ENCODE results near the gene MED29. TPM values are rescaled to one million over a fixed set of nuclear protein-coding genes. Genes with fewer than 3 reads are reported as not detected.

The MED29 gene, protein sequence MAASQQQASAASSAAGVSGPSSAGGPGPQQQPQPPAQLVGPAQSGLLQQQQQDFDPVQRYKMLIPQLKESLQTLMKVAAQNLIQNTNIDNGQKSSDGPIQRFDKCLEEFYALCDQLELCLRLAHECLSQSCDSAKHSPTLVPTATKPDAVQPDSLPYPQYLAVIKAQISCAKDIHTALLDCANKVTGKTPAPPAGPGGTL
- total RNA-seq (10 to 100 TPM; 53.8 to 59.0 TPM), polyA plus RNA-seq (10 to 100 TPM; 48.1 to 71.4 (median 59.6) TPM), total RNA-seq (41.1 to 93.0 (median 48.1) reads per million in 6 experiments)

DNA sequence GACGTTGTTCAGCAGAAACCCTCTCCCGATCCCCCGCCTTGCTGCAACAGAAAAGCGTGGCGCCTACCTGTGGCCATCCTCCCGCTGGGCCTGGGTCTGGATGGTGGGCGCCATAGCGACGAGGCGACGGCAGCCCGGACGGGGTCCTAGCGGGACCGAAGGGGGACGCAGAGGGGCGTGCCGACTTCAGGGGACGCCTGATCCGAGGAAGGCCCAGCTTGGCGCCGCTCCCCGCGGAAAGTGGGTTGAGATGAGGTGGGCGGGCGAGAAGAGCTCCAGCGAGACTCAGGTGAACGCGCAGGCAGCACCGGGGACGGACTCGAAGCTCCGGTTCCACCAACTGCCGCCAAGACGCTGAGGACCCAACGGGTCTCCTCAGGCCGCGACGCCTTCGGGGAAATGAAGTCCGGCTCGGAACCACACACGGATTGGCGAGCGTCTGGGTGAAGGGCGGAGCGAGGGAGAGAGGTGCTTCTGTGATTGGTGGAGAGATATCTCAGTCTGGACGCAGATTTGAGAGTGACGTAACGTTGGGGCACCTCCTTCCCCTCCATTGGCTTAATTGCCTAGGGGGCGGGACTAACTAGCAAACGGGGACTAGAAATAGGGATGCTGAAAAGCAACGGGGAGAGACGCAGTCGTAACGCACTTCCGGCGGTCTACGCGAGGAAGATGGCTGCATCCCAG lies at the start of gene MED29, which contains the start of gene PAF1:
MED29 (plus strand) TSS at position 628 of the 687 bp plus-strand sequence; CDS start at position 673, 45 bp downstream.
PAF1 (minus strand) TSS at position 356 of the 687 bp plus-strand sequence; CDS start at position 114, 242 bp downstream.
- POLR2A ChIA-PET: interaction anchor here (0.6 to 4.6 kb wide), 17 partner anchors 14 to 1956 kb away, joined by 3 to 118 read pairs (median 7); partner anchors contain the start of genes EID2B, GMFG, PLEKHG2 and RPS16
- H3K9me3 Mint-ChIP-seq: no peaks in the 10 kb centered on the region
- peaks cover 0 to 68% (median 19%) of the 10 kb centered on the region in 3 donors for H3K36me3 Mint-ChIP-seq
- no peaks in the 10 kb centered on the region for H3K27me3 Mint-ChIP-seq
- DNase-seq (peak; percentile 86 to 99 (median 97)), ATAC-seq (peak; percentile 91 to 95)
- peak within 1 kb of the TSS; percentile 94 to 100 (median 100) for H3K27ac Mint-ChIP-seq
- peaks cover 15 to 58% (median 50%) of the 10 kb centered on the region in 4 donors for H3K4me1 Mint-ChIP-seq
- H3K4me3 Mint-ChIP-seq: peak within 1 kb of the TSS; percentile 95 to 98 (median 98)

DNA sequence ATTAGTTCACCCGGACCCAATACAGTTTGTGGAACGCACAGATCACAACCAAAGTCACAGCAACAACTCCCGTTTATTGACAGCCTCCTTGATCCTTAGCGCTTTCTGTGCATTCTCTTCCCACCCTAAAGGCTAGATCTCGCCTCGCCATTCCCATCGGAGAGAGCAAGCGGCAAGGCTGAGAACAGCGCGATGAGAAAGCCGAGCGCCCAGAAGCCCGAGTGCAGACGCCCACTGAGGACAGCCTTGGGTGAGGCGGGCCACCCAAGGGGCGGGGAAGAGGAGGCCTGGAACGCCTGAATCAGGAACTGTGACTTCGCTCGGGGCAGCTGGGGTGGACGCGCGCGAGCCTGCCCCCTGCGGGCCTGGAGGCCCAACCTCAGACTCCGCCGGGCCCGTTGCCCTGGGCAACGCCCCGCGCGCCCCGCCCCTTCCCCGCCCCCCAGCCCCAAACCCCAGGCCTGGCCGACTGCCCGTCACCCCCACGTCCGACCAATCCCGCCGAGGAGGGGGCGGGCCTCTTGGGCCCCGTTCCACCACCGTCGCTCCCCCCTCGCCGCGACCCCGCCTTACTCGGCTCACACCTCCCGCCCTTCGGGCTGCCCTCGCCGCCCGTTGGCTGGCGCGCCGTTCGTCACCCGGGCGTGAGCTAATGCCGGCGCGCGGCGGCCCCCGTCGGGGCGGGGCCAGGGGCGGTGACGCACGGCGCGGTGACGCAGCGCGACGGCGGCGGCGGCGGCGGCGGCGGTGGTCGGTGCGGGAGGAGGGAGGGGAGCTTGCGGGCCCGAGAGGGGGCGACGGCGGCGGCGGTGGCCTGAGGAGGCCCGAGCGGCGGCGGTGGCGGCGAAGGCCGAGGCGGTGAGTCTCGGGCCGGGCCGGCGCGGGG lies 49.2 kb upstream of the MED29 start, which contains the start of gene SAMD4B:
SAMD4B (plus strand) TSS at position 703 of the 886 bp plus-strand sequence. CDS start 14,473 bp downstream, outside the sequence.
- Mint-ChIP-seq H3K4me3 (peak within 1 kb of the TSS; percentile 94 to 99 (median 98)), H3K9me3 (no peaks in the 10 kb centered on the region), H3K27me3 (no peaks in the 10 kb centered on the region)

DNA sequence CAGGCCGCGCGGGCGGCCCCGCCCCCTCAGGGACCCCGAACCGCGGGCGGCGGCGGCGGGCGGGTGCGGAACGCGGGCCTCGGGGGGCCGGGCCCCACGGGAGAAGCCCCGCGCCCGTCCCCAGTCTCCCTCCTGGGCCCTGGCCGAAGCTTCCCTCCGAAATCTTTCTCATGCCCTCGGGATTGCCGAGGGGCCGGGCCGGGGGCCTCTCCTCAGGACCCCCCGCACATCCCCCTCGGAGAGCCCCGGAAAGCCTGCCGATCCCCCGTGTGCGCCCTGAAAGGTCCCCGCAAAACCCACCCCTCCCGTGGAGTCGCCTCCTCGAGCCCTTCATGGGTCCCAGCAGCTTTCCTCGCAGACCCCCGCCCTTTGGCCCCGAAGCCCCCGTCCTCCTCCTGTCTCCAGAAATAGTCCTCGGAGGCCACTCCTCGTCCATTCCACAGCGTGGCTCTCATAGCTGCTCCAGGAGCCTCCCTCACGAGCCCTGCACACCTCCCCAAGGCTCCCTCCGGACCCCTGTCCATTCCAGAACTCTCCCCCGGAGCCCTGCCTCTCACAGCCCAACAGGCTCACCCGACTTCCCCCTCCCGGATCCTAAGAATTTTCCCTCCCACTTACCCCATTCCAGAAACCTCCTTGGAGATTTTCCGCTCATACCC lies 48.4 kb upstream of the MED29 start:
- ATAC-seq (no peak), DNase-seq (peak in 2 of 10 donors; percentile 4 to 9)
- H3K9me3 Mint-ChIP-seq: no peaks in the 10 kb centered on the region
- peaks cover 0 to 15% (median 0%) of the 10 kb centered on the region in 3 donors for H3K36me3 Mint-ChIP-seq
- POLR2A ChIA-PET: interaction anchor here (0.6 to 1.9 kb wide), 20 partner anchors 13 to 1436 kb away, joined by 3 to 22 read pairs (median 4); partner anchors contain the start of genes EID2B, MED29, PAF1 and PLEKHG2
- peaks cover 53 to 77% (median 71%) of the 10 kb centered on the region in 4 donors for H3K4me1 Mint-ChIP-seq
- no peaks in the 10 kb centered on the region for H3K27me3 Mint-ChIP-seq
- peak overlapping the region in 9 of 10 donors; percentile 57 to 95 (median 93) for H3K27ac Mint-ChIP-seq
- H3K4me3 Mint-ChIP-seq: peak overlapping the region; percentile 73 to 90 (median 83)

More for the DNA sequence above, 49.2 kb upstream of the MED29 start, which contains the start of gene SAMD4B:
- Mint-ChIP-seq H3K27ac (peak within 1 kb of the TSS; percentile 95 to 99 (median 97)), H3K4me1 (peaks cover 53 to 78% (median 72%) of the 10 kb centered on the region in 4 donors), H3K36me3 (peaks cover 0 to 7% (median 0%) of the 10 kb centered on the region in 3 donors)
- DNase-seq (peak; percentile 94 to 100 (median 99)), ATAC-seq (peak; percentile 85 to 87)
- POLR2A ChIA-PET: interaction anchor here (0.6 to 1.9 kb wide), 22 partner anchors 13 to 1435 kb away, joined by 3 to 22 read pairs (median 4); partner anchors contain the start of genes EID2B, MED29, PAF1 and PLEKHG2

DNA sequence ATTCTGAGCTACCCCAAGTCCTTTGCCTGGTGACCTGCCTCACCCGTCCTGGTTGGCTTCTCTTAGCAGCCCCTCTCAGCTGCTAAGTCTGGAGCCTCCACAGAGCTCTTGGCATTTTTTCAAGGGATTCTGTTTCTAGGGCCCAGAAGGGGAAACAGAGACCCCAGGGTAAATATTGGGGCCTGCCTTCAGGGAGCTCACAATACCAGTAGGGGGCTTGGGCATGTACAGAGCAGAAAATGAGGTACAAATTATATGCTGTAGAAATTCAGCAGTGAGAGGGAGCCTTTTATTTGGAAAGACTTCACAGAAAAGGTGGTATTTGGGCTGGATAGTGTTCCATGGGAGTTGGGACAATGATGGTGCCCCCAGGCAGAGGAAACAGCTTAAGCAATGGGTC lies 45.2 kb upstream of the MED29 start:
- Mint-ChIP-seq H3K9me3 (no peaks in the 10 kb centered on the region), H3K36me3 (peaks cover 0 to 36% (median 0%) of the 10 kb centered on the region in 3 donors), H3K4me3 (peak overlapping the region in 5 of 10 donors; percentile 7 to 72 (median 23)), H3K27ac (peak overlapping the region; percentile 31 to 94 (median 72)), H3K27me3 (no peaks in the 10 kb centered on the region), H3K4me1 (peaks cover 51 to 72% (median 61%) of the 10 kb centered on the region in 4 donors)
- POLR2A ChIA-PET: interaction anchor here (1.2 kb wide), 1 partner anchor 90 kb away, joined by 3 read pairs; the partner anchor contains the start of gene RPS16
- ATAC-seq (no peak), DNase-seq (no peak)

DNA sequence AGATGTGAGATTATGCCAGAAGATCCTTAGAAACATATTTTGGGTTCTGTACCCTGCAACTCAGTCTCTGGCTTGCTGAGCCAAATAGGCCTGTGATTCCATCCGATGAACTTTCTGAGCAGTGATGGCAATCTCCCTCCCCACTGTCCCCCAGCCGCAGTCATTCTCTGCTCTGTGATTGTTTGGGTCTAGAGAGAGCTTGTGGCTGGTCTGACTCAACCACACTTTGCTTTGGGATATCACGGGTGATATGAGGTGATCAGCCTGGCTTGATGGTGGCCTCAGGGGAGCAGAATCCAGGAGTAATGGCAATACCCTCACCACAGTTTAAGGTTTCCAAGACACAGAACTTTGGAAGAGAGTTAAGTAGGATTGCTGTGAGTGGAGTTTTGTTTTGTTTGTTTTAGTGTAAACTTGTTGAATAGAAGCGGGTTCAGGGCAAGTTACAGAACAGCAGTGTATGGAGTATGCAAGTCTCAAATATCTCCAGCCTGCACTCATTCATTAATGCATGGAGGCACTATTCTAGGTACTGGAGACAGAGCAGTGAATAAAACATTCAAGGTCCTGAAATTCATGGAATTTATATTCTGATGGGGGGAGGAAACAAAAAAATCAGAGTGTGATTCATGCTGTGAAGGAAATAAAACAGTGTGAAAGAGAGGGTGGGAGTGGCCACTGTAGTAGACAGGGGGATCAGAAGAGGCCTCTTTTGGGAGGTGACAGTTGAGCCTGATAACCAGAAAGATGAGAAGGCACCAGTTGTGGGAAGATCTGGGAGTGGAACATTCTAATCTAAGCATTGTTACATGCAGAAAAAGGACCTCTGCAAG lies 43.6 kb upstream of the MED29 start:
- DNase-seq (no peak), ATAC-seq (no peak)
- peaks cover 43 to 77% (median 64%) of the 10 kb centered on the region in 4 donors for H3K4me1 Mint-ChIP-seq
- POLR2A ChIA-PET: no interaction called here
- no peaks in the 10 kb centered on the region for H3K27me3 Mint-ChIP-seq
- peaks cover 0 to 48% (median 5%) of the 10 kb centered on the region in 3 donors for H3K36me3 Mint-ChIP-seq
- no peak overlapping the region for H3K4me3 Mint-ChIP-seq
- H3K27ac Mint-ChIP-seq: peak overlapping the region in 7 of 10 donors; percentile 22 to 69 (median 35)
- no peaks in the 10 kb centered on the region for H3K9me3 Mint-ChIP-seq

DNA sequence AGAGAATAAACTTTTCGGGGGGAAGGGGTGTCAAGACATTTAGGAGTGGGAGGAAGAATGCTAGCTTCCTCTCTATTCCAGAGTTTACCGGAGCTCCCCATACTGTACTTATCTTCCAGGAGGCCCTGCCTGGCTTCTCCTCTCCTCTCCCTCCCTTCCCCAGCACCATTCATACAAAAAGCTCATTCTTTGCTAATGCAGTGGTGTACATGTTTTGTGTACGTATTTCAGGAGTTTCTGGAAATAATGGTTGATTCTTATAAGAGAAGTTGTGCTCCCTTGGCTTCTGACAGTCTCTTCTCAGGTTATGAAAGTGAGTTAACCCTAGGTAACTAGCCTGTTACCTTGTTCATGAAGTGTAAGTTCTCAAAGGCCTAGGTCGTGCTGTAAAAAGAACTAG lies 41.9 kb upstream of the MED29 start:
- DNase-seq (no peak), ATAC-seq (no peak)
- Mint-ChIP-seq H3K9me3 (no peaks in the 10 kb centered on the region), H3K27me3 (no peaks in the 10 kb centered on the region), H3K4me1 (peaks cover 31 to 62% (median 50%) of the 10 kb centered on the region in 4 donors), H3K27ac (peak overlapping the region in 2 of 10 donors; percentile 35 to 66), H3K4me3 (no peak overlapping the region), H3K36me3 (peaks cover 0 to 59% (median 9%) of the 10 kb centered on the region in 3 donors)
- POLR2A ChIA-PET: no interaction called here

DNA sequence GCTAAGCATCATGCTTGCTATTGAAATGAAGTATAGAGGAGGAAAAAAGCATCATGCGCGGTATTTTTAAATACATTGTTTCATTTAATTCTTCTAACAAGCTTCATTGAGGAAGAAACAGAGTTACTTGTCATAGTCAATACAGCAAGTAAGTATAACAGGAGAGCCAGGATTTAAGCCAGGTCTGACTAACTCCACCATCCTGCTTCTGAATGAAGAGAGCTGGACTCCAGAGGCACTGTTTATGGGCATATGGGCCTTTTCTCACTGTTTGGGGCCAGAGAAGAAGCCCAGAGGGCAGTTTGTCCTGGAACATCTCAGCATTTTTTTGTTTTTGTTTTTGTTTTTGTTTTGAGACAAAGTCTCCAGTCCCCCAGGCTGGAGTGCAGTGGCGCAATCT lies 41.0 kb upstream of the MED29 start:
- ATAC-seq (no peak), DNase-seq (no peak)
- H3K9me3 Mint-ChIP-seq: no peaks in the 10 kb centered on the region
- no peak overlapping the region for H3K4me3 Mint-ChIP-seq
- H3K36me3 Mint-ChIP-seq: peaks cover 0 to 65% (median 11%) of the 10 kb centered on the region in 3 donors
- POLR2A ChIA-PET: no interaction called here
- peaks cover 24 to 54% (median 42%) of the 10 kb centered on the region in 4 donors for H3K4me1 Mint-ChIP-seq
- H3K27me3 Mint-ChIP-seq: no peaks in the 10 kb centered on the region
- peak overlapping the region in 2 of 10 donors; percentile 3 to 64 for H3K27ac Mint-ChIP-seq

DNA sequence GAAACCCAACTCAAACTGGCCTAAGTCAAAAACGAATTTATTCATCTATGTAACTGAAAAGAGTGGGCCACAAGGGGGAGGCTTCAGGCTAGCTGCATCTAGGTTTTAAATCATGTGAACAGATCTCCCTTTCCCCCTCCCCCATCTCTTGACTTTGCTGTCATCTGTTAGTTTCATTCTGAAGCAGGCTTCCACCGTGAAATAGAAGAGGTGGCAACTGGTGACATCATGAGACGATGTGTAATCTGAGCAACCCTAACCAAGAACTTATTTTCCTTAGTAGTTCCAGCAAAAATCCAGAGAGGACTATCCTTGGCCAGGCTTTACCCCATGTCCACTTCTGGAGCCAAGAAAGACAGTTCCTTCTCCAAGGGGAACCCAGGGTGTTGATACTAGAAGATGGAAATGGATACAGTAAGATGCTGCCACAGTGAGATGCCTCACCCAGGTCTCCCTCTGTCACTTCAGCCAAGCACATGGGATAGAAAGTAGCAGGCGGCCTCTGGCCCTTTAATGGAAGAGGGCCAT lies 39.6 kb upstream of the MED29 start:
- DNase-seq (no peak), ATAC-seq (peak in 1 of 2 donors; percentile 43)
- Mint-ChIP-seq H3K36me3 (peaks cover 0 to 76% (median 20%) of the 10 kb centered on the region in 3 donors), H3K27me3 (no peaks in the 10 kb centered on the region), H3K9me3 (no peaks in the 10 kb centered on the region), H3K4me1 (peaks cover 14 to 40% (median 30%) of the 10 kb centered on the region in 4 donors), H3K4me3 (no peak overlapping the region), H3K27ac (peak overlapping the region in 4 of 10 donors; percentile 14 to 65 (median 33))
- POLR2A ChIA-PET: no interaction called here

DNA sequence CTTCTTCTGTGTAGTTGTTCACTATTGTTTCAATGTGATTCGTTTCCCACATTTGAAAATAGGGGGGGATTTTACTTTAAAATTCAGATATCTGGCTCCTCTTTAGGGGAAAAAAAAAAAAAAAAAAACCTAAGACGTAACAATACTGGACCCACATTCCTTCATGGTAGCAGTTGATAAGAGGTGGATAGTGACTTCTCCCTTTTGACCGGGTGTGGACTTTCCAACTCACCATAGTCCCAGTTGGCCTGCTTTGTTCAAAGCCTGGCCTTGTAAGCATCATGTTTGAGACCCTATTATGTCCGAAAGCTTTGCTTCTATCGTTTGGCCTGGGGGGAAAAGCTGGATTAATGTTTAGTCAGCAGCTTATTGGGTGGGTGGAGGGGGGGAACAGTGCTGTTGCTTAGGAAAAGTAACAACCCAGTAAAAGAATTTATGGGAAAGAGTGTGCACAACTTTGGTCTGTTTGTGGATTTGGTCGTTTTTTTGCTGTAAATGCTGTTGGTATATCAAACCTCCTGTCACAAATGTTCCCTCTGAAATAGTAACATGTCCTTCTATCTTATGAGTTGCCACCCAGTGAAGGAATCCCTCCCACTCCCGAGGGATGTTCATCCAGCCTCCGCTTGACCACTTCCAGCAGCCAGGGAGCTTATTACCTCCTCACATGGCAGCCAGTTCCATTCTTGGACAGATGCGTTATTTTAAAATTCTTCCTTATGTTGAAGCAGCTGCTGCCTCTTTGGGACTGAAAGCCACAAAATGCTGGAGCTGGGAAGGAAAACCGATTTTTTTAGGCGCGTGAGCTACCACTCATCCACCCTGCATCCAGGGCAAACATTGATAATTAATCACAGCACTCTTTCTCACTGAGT lies 38.6 kb upstream of the MED29 start:
- no peak for ATAC-seq
- POLR2A ChIA-PET: interaction anchor here (0.9 kb wide), 1 partner anchor 10 kb away, joined by 3 read pairs; no protein-coding TSS in a partner anchor
- Mint-ChIP-seq H3K36me3 (peaks cover 0 to 80% (median 27%) of the 10 kb centered on the region in 3 donors), H3K4me1 (peaks cover 11 to 34% (median 24%) of the 10 kb centered on the region in 4 donors), H3K27ac (peak overlapping the region in 1 of 10 donors; percentile 49), H3K9me3 (no peaks in the 10 kb centered on the region), H3K4me3 (no peak overlapping the region), H3K27me3 (no peaks in the 10 kb centered on the region)
- DNase-seq: no peak

Data from naive thymus-derived CD8-positive, alpha-beta T cell (primary cell).